ENCODE data around the gene ADARB2. TPM values are rescaled to one million over a fixed set of nuclear protein-coding genes. Genes with fewer than 3 reads are reported as not detected.

The ADARB2 gene
- polyA plus RNA-seq, 10 donors, result 0.04 to 0.45 (median 0.28) TPM

DNA sequence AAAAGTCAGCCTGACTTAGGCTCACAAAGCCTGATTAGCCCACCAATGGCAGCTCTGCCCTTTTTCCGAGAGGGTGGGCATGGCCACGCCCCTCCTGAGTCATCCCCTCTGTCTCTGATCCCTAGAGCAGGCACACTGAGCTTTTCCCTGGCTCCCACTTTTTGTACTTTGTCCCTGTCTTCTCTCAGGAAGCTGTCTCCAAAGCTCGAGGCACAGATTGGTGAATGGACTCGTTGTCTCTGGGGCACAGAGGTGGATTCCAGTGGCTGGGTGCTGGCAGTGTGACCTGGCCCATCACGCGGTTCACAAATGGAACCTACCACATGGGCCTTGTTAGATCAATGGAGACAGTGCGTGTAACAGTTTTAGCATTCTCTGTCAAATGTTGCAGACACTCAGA is 367.7 kb downstream of the ADARB2 start:
- DNase-seq, result no peak

DNA sequence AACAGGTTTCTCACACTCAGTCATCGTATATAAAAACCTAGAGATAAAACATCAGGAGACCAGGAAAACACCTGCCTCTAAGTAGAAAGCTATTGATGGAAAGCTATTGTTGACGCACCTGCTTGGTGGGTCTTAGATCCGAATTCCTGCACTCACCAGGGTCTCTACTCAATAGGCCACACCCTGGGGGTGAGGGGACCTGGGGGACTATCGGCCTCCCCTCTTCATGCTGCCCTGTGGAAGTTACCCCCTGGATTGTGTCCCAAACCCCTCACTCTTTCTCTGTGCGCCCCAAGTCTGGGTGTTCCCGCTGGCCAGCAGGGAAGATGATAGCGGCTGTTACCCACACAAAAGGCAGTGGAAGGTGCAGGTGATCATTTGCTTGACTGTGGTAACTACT is 368.1 kb downstream of the ADARB2 start:
- no peak for DNase-seq

- peak in 2 of 3 donors; percentile 22 to 45 for DNase-seq
Observed at GRCh38 chr10:1368842-1369171, 368.5 kb downstream of the ADARB2 start.

- DNase-seq, result no peak
Observed at GRCh38 chr10:1367938-1368841, 369.1 kb downstream of the ADARB2 start.

GRCh38 chr10:1366811-1367425 is 370.4 kb downstream of the ADARB2 start:
- DNase-seq, result no peak

- no peak for DNase-seq
Observed at GRCh38 chr10:1366322-1366691, 371.0 kb downstream of the ADARB2 start.

DNA sequence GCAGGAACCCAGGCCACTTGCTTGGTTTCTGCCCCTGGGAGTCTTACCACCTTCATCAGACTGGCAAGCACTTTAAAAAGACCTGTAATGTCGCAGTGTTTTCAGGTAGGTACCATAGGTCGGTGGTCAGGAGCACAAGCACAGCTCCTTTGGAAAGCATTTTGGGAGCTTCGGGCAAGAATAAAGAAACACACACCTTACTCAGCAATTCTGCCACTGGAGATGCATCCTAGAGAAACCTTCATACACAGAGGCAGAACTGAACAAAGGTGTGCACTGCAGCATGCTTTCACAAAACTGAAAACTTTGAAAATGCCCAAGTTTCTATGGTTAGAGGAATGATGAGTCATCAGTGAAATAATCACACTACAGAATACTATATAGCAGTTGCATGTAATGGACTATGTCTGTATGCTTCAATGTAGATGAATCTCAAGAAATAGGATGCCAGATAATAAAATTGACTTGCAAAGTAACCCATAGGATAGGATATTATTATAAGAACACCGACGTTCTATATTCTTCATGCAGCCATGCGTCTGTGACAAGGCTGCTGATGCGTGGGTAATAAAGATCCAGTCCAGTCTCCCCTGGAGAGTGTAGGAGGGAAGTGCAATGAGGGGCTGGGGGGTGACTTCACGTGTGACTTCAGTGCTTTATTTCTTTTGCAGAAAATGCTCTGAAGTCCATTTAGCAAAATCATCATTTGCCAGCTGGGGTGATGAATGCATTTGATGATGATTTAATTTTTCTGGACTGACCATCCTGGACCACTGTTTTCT is 371.6 kb downstream of the ADARB2 start:
- no peak for DNase-seq

- no peak for DNase-seq
Observed at GRCh38 chr10:1364151-1364910, 373.0 kb downstream of the ADARB2 start.

- no peak for DNase-seq
Observed at GRCh38 chr10:1363446-1364121, 373.7 kb downstream of the ADARB2 start.

DNA sequence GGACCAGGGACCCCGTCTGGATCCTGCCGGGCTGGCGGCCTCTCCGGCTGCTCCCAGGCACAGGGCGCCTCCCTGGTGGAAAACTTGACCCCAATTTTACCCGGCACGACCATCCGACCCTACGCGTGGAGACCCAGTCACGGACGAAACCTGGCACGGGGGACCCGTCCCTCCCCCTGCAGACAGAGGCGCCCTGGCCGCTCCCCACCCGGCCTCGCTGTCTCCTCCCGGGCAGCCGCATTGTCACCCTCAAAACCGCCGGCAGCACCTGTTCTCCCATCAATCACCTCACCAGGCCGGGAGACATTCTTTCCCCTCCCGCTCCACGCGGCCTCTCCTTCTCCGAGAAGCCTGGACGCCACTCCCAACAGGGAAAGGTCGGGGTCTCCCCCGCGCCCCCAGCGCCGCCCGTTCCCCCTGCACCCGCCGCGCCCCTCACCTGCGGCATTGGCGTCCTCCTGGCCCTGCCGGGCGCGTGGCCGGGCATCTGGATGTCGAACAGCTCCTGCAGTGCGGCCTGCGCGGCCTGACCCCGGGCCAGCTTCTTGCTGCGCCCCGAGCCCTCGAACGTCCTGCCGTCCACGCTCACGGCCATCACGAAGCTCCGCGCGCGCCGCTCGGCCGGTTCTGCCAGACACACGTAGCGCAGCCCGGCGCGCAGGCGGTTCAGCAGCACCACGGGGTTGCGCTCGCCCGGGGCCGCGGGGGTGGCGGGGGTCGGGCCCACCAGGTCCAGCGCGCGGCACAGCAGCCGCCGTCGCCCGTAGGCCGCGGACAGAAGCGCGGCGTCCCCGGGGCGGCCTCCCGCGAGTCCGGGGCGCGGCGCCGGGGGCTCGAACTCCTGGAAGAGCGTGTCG is 374.5 kb downstream of the ADARB2 start:
- DNase-seq, result no peak

DNA sequence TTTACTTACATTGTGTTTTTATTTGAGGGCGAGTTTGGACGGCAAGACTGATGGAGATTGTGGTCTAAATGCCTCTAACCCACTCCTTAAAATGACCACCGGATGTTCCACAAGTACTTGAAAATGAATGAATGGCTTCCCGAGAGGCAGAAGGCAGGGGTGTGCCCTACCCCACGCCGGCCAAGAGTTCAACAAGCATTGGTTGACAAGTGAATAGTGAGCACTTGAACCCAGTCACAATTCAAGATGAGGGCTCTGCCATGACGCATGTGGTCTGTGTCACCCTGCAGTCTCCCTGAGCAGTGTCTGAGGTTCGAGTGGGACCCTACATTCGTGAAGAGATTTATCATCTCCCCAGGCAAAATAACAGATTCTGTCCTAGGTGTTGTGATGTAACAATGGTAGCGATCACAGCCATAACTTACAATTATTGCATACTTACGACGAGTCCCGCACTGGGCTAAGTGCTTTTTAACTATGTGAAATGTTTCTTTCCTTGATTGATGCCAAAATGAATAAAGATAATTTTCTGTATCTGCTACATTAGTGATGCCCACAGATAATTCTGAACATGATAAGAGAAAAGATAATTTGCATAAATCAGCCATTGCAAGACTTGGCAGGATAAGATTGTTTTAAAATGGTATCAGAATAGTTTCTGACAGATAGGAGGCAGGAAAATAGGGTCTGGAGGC is 375.8 kb downstream of the ADARB2 start:
- no peak for DNase-seq

- DNase-seq, result peak; percentile 56 to 77 (median 59)
Observed at GRCh38 chr10:1360558-1361164, 376.7 kb downstream of the ADARB2 start.

- DNase-seq, result peak in 1 of 3 donors; percentile 10
Observed at GRCh38 chr10:1360011-1360557, 377.2 kb downstream of the ADARB2 start.

DNA sequence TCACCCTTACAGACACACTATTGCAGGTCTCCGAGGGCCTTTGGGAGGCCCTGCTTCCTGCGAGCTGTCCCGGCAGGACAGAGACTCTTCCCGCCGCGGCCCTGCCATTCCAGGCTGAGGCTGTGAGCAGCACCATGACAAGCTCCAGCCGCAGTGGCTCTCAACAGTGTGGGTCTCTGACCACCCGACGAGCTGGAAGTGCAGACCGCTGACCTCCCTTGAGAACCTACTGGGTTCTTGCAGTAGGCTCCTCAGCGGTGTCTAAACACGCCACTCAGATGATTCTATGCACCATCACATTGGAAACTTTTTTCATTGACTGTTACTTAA is 377.7 kb downstream of the ADARB2 start:
- DNase-seq, result no peak

GRCh38 chr10:1358860-1359625 is 378.3 kb downstream of the ADARB2 start:
- DNase-seq, result no peak

- no peak for DNase-seq
Observed at GRCh38 chr10:1358147-1358546, 379.2 kb downstream of the ADARB2 start.

- DNase-seq, result no peak
Observed at GRCh38 chr10:1356349-1356748, 381.0 kb downstream of the ADARB2 start.

Data from muscle of back (tissue), 11 donors.